Gastroesophageal sphincter (tissue), 4 donors: Measurements from ENCODE around the gene XXYLT1. TPM values are rescaled to one million over a fixed set of nuclear protein-coding genes. Genes with fewer than 3 reads are reported as not detected.

ENCODE experiments used
- ATAC-seq: fragments of 150-250 bp; one replicate; pipeline ENCODE4 v1.9.1; 2016; ENCODE audit warnings: mild to moderate bottlenecking, moderate library complexity
- H3K27ac ChIP-seq, 4 donors: fragments of 200-600 bp; sonication (generic) in 3 of 4; 1 replicate in 3 of 4; 2 replicates in 1 of 4; pipeline ENCODE4 v1.5.1; 2016 to 2019
- H3K27me3 ChIP-seq: fragments of 200-600 bp; sonication (generic); one replicate; pipeline ENCODE4 v1.5.1; 2019
- H3K36me3 ChIP-seq, 2 donors: fragments of 200-600 bp; sonication (generic); one replicate each; pipeline ENCODE4 v1.5.1; 2019; ENCODE audit warnings: control low read depth in 1 of 2
- H3K4me1 ChIP-seq, 3 donors: fragments of 200-600 bp; sonication (generic); 1 replicate in 2 of 3; 2 replicates in 1 of 3; pipeline ENCODE4 v1.5.1; 2016 to 2019; ENCODE audit warnings: control low read depth in 2 of 3
- H3K4me3 ChIP-seq, 2 donors: fragments of 200-600 bp; sonication (generic); one replicate each; pipeline ENCODE4 v1.5.1; 2019; ENCODE audit warnings: mild to moderate bottlenecking in 1 of 2, moderate library complexity in 1 of 2
- H3K9me3 ChIP-seq, 3 donors: fragments of 200-600 bp; sonication (generic); one replicate each; pipeline ENCODE4 v1.5.1; 2017 to 2019; ENCODE audit warnings: control low read depth in 2 of 3
- EP300 ChIP-seq: sonication (generic); formaldehyde crosslinking; IDR thresholded peaks from one replicate; pipeline ENCODE4 v1.6.1; 2017; ENCODE audit warnings: antibody characterized with exemption, mild to moderate bottlenecking
- POLR2A ChIP-seq, 2 donors: fragments of 450-650 bp; IDR thresholded peaks; one replicate each; pipeline ENCODE4 v1.6.1; 2017; ENCODE audit warnings: antibody characterized with exemption in 2 of 2, mild to moderate bottlenecking in 2 of 2, moderate library complexity in 1 of 2
- POLR2AphosphoS5 ChIP-seq: sonication (generic); formaldehyde crosslinking; IDR thresholded peaks from one replicate; pipeline ENCODE4 v1.6.1; 2017; ENCODE audit warnings: antibody characterized with exemption
- WGBS, 2 donors: methylation state at CpG; one replicate each; pipeline ENCODE4 v1.1.5; 2018; ENCODE audit warnings: low coverage in 1 of 2; 5-methylcytosine and 5-hydroxymethylcytosine counted together
- total RNA-seq, 4 donors: library from RNA; depleted of rRNA; stranded (reverse); fragments of >200 nt; gene quantifications; one replicate each; pipeline ENCODE4 v1.1.0, GENCODE V29; 2016
- TF ChIP-seq, protein P1 (sequence below), 4 experiments: fragments of 200-600 bp in 2 of 4; fragments of 450-650 bp in 2 of 4; sonication (generic) in 1 of 4; IDR thresholded peaks; one replicate each; pipeline ENCODE4 v1.5.1; 2017 to 2019; ENCODE audit warnings: antibody characterized with exemption in 4 of 4, mild to moderate bottlenecking in 2 of 4, moderate library complexity in 2 of 4

Gene XXYLT1
- total RNA-seq, 4 donors from 2014 or later, result 10.1 to 14.0 (median 12.5) TPM

- Histone ChIP-seq H3K9me3 (no peaks in the 10 kb centered on the region), H3K36me3 (no peaks in the 10 kb centered on the region), H3K4me3 (no peak overlapping the region), H3K27me3 (no peaks in the 10 kb centered on the region), H3K4me1 (peaks cover 0 to 11% (median 0%) of the 10 kb centered on the region in 3 donors), H3K27ac (no peak overlapping the region)
- ATAC-seq, result no peak
- no peak for TF ChIP-seq POLR2AphosphoS5
- TF ChIP-seq EP300, result no peak
- TF ChIP-seq, protein P1, sequence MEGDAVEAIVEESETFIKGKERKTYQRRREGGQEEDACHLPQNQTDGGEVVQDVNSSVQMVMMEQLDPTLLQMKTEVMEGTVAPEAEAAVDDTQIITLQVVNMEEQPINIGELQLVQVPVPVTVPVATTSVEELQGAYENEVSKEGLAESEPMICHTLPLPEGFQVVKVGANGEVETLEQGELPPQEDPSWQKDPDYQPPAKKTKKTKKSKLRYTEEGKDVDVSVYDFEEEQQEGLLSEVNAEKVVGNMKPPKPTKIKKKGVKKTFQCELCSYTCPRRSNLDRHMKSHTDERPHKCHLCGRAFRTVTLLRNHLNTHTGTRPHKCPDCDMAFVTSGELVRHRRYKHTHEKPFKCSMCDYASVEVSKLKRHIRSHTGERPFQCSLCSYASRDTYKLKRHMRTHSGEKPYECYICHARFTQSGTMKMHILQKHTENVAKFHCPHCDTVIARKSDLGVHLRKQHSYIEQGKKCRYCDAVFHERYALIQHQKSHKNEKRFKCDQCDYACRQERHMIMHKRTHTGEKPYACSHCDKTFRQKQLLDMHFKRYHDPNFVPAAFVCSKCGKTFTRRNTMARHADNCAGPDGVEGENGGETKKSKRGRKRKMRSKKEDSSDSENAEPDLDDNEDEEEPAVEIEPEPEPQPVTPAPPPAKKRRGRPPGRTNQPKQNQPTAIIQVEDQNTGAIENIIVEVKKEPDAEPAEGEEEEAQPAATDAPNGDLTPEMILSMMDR (IDR thresholded peaks at IDR 0.05), result no peak
- no peak for TF ChIP-seq POLR2A (IDR thresholded peaks at IDR 0.05)
- WGBS, 2 donors, result 89% methylated on average over 9 of the region's 21 CpGs; no CpG with 5 or more reads in 1 of the 2 donors
Observed at GRCh38 chr3:195085356-195086130, 185.4 kb downstream of the XXYLT1 start.

DNA sequence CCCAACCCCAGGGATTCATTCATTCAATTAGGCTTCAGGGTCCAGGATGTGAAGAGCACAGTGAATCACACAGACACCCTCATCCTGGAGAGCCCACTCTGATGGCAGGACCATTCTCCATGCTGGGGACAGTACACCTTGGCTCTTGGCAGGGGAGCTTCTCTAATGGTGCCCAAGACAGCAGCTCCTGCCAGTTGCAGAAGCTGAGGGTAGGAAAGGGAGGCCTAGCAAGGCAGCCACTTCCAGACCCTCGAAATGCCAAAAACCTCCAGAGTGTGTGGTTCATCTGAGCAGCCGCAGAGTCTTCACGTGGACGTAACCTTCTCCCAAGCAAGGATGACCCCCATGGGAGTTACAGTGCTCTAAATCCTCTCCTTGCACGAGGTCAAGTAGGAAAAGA is 186.2 kb downstream of the XXYLT1 start:
- no peak overlapping the region for H3K27ac ChIP-seq
- no peaks in the 10 kb centered on the region for H3K36me3 ChIP-seq
- TF ChIP-seq POLR2AphosphoS5 (no peak), EP300 (no peak), POLR2A (IDR thresholded peaks at IDR 0.05) (no peak)
- TF ChIP-seq, protein P1 (IDR thresholded peaks at IDR 0.05), result no peak
- 66 to 88% methylated on average over 4 to 5 of the region's 5 CpGs for WGBS, 2 donors
- no peaks in the 10 kb centered on the region for H3K9me3 ChIP-seq
- H3K4me1 ChIP-seq, result peaks cover 0 to 11% (median 0%) of the 10 kb centered on the region in 3 donors
- H3K27me3 ChIP-seq, result no peaks in the 10 kb centered on the region
- H3K4me3 ChIP-seq, result no peak overlapping the region
- ATAC-seq, result no peak

DNA sequence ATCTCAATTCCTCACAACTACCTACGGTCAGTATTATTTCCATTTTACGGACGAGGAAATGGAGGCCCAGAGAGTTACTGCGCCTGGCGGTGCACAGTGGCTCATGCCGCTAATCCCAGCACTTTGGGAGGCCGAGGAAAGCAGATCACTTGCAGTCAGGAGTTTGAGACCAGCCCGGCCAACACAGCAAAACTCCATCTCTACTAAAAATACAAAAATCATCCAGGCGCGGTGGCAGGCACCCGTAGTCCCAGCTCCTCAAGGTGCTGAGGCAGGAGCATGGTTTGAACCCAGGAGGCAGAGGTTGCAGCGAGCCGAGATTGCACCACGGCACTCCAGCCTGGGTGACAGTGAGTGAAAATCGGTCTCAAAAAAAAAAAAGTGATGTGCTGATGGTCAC is 187.3 kb downstream of the XXYLT1 start:
- no peaks in the 10 kb centered on the region for H3K36me3 ChIP-seq
- H3K4me3 ChIP-seq, result no peak overlapping the region
- 93 to 97% methylated on average over 8 to 11 of the region's 15 CpGs for WGBS, 2 donors
- TF ChIP-seq POLR2AphosphoS5, result no peak
- no peaks in the 10 kb centered on the region for H3K9me3 ChIP-seq
- no peaks in the 10 kb centered on the region for H3K27me3 ChIP-seq
- ATAC-seq, result no peak
- no peak overlapping the region for H3K27ac ChIP-seq
- peaks cover 0 to 11% (median 0%) of the 10 kb centered on the region in 3 donors for H3K4me1 ChIP-seq

DNA sequence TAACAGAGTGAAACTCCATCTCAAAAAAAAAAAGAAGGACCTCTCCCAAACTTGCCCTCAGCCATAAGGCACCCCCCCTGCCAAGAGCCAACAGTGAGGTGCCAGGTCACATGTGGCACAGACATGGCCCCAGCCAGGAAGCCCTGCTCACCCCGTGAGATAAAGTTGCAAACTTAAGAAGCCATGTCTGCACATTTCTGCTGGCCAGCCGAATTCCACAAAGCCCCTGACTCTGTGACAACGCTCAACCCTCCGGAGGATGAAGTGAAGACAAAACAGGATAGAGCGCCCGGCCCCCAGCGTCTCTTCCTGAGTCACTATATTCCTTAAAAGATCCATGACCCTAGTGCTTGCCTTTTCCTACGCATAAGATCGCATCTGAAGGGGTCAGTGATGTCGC is 188.1 kb downstream of the XXYLT1 start:
- 87 to 100% methylated on average over 2 to 10 of the region's 10 CpGs for WGBS, 2 donors
- H3K4me1 ChIP-seq, result peaks cover 0 to 11% (median 0%) of the 10 kb centered on the region in 3 donors
- H3K27ac ChIP-seq, result no peak overlapping the region
- H3K9me3 ChIP-seq, result no peaks in the 10 kb centered on the region
- TF ChIP-seq, protein P1 (IDR thresholded peaks at IDR 0.05), result no peak
- no peak for TF ChIP-seq EP300
- TF ChIP-seq POLR2AphosphoS5, result no peak
- no peak for ATAC-seq
- H3K36me3 ChIP-seq, result no peaks in the 10 kb centered on the region
- no peaks in the 10 kb centered on the region for H3K27me3 ChIP-seq
- H3K4me3 ChIP-seq, result no peak overlapping the region

DNA sequence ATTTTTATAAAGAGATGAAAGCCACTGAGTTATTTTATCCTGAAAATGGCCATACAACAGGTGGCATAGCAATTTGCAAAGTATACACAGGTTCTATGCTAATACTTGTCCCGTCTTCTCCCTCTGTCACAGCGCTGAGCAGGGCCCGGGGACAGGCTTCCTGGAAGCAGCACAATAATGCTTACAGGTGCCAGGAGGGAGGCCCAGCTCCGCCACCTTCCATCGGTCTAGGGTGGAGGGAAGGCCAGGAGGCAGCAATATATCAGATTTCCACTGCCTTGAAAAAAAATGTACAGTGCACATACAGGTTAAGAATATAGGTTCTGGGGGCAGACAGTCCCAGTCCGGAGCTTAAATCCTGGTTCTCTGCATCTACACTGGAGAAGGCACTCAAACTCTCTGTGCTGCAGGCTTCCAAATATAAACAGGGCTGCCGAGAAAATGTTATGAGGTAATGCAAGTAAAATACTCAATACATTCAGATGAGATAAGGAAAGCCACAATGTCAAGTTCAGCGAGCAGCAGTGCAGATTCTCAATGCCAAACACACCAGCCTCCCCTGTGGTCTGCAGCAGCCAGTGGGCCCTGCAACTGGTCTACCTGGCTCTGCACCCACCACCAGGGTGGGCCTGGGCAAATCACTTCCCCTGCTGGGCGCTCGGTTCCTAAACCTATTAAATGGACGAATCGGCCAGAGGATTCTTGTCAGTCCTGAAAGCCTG is 189.6 kb downstream of the XXYLT1 start:
- TF ChIP-seq POLR2AphosphoS5, result no peak
- TF ChIP-seq, protein P1 (IDR thresholded peaks at IDR 0.05), result no peak
- no peak for TF ChIP-seq POLR2A (IDR thresholded peaks at IDR 0.05)
- TF ChIP-seq EP300, result no peak
- Histone ChIP-seq H3K4me3 (no peak overlapping the region), H3K4me1 (peaks cover 0 to 11% (median 0%) of the 10 kb centered on the region in 3 donors), H3K27me3 (no peaks in the 10 kb centered on the region), H3K9me3 (no peaks in the 10 kb centered on the region), H3K36me3 (no peaks in the 10 kb centered on the region), H3K27ac (no peak overlapping the region)
- 58 to 63% methylated on average over 2 to 8 of the region's 12 CpGs for WGBS, 2 donors
- no peak for ATAC-seq
